HCT116 (cell line): ENCODE measurements around the gene TAMALIN. TPM values are rescaled to one million over a fixed set of nuclear protein-coding genes. Genes with fewer than 3 reads are reported as not detected.

Experiments
- ATAC-seq: fragments of 200-7000 bp; cut with Tn5 transposase; 2 replicates; pipeline ENCODE4 v1.9.1; 2020; ENCODE audit warnings: mild to moderate bottlenecking, moderate library complexity
- BruUV-seq: library from RNA; stranded (reverse); fragments of 400-500 nt; replicated peaks from 2 replicates; lab custom pipeline; 2021; lab: Mats Ljungman, UMichigan
- CTCF ChIA-PET: fragments of 300-600 bp; sonication (Branson Sonifier 250); formaldehyde crosslinking; loops from one replicate; lab custom pipeline; 2021; ENCODE audit warnings: antibody characterized with exemption; lab: Charles Lee
- POLR2A ChIA-PET: fragments of 300-600, 350-600 bp; sonication (Branson Sonifier 250); formaldehyde crosslinking; loops from one replicate; lab custom pipeline; 2021; ENCODE audit warnings: antibody characterized with exemption; lab: Charles Lee
- RAD21 ChIA-PET, 2 experiments: fragments of 300-600 bp; sonication (Branson Sonifier 250); formaldehyde crosslinking; loops; one replicate each; lab custom pipeline; 2023; ENCODE audit warnings: low total read pairs in 2 of 2; ENCODE audit not compliant: uncharacterized antibody in 2 of 2, unreplicated experiment in 2 of 2, low non-redundant PET in 1 of 2; lab: Charles Lee
- DNase-seq: peaks from one replicate; pipeline ENCODE4 v3.0.0-alpha.2; 2010; ENCODE audit warnings: low read depth, low spot score
- H2AFZ ChIP-seq: fragments of 200-600 bp; shearing (Covaris generic), sonication (generic); 2 replicates; pipeline ENCODE4 v1.6.1; 2017; ENCODE audit warnings: low read depth, mixed run types, mixed read lengths, antibody characterized with exemption, low read length; ENCODE audit not compliant: poor library complexity, severe bottlenecking
- H3K27ac ChIP-seq: 2 replicates; pipeline ENCODE4 v1.5.1; 2012; ENCODE audit warnings: low read depth, low read length
- H3K27me3 ChIP-seq: fragments of 200-600 bp; sonication (generic); 2 replicates; pipeline ENCODE4 v1.6.1; 2016; ENCODE audit warnings: mixed run types, low read length, mixed read lengths; ENCODE audit not compliant: insufficient read depth
- H3K36me3 ChIP-seq, 2 experiments: fragments of 200-500 bp in 1 of 2; fragments of 200-600 bp in 1 of 2; sonication (Bioruptor generic) in 1 of 2; sonication (generic) in 1 of 2; 2 replicates each; pipeline versions ENCODE4 v1.5.1 to v1.6.1; 2014 to 2016; ENCODE audit warnings: low read length in 2 of 2, inconsistent platforms in 1 of 2, mixed read lengths in 1 of 2, mixed run types in 1 of 2; ENCODE audit not compliant: insufficient read depth in 2 of 2, control insufficient read depth in 1 of 2
- H3K4me1 ChIP-seq, 2 experiments: fragments of 200-600 bp in 1 of 2; sonication (generic) in 1 of 2; 2 replicates each; pipeline versions ENCODE4 v1.5.1 to v1.6.1; 2012 to 2017; ENCODE audit warnings: low read length in 2 of 2, inconsistent platforms in 1 of 2, mild to moderate bottlenecking in 1 of 2, mixed read lengths in 1 of 2, mixed run types in 1 of 2, moderate library complexity in 1 of 2; ENCODE audit not compliant: insufficient read depth in 2 of 2, control insufficient read depth in 1 of 2
- H3K4me2 ChIP-seq: fragments of 200-600 bp; sonication (generic); 2 replicates; pipeline ENCODE4 v1.6.1; 2017; ENCODE audit warnings: mixed run types, low read length, mixed read lengths
- H3K4me3 ChIP-seq, 2 experiments: fragments of 200-600 bp in 1 of 2; sonication (generic) in 1 of 2; replicated peaks in 1 of 2; 2 replicates each; pipeline ENCODE4 v1.5.1; 2011 to 2016; ENCODE audit warnings: low read length in 2 of 2, control low read depth in 1 of 2, low read depth in 1 of 2, mild to moderate bottlenecking in 1 of 2, mixed read lengths in 1 of 2, mixed run types in 1 of 2
- H3K79me2 ChIP-seq: fragments of 200-600 bp; sonication (generic); 2 replicates; pipeline ENCODE4 v1.6.1; 2017; ENCODE audit warnings: mild to moderate bottlenecking, mixed run types, low read length, moderate library complexity, mixed read lengths; ENCODE audit not compliant: insufficient read depth
- H3K9ac ChIP-seq: fragments of 200-600 bp; sonication (generic); 2 replicates; pipeline ENCODE4 v1.6.1; 2016; ENCODE audit warnings: low read length, mixed read lengths
- H3K9me2 ChIP-seq: fragments of 200-600 bp; sonication (generic), shearing (Covaris generic); 2 replicates; pipeline ENCODE4 v1.6.1; 2017; ENCODE audit warnings: mixed run types, mild to moderate bottlenecking, moderate library complexity; ENCODE audit not compliant: insufficient read depth
- H3K9me3 ChIP-seq, 2 experiments: fragments of 200-500 bp in 1 of 2; fragments of 200-600 bp in 1 of 2; sonication (Bioruptor generic) in 1 of 2; sonication (generic) in 1 of 2; 2 replicates each; pipeline ENCODE4 v1.6.1; 2014 to 2017; ENCODE audit warnings: low read length in 2 of 2, mixed read lengths in 2 of 2, inconsistent platforms in 1 of 2, low read depth in 1 of 2, mild to moderate bottlenecking in 1 of 2, mixed run types in 1 of 2, moderate library complexity in 1 of 2; ENCODE audit not compliant: control insufficient read depth in 1 of 2, insufficient read depth in 1 of 2
- H4K20me1 ChIP-seq: fragments of 200-600 bp; sonication (generic), shearing (Covaris generic); 2 replicates; pipeline ENCODE4 v1.6.1; 2017; ENCODE audit warnings: mixed run types, mild to moderate bottlenecking, moderate library complexity; ENCODE audit not compliant: insufficient read depth
- ATF3 ChIP-seq: IDR thresholded peaks from 2 replicates; pipeline ENCODE4 v1.6.1; 2012
- CBX3 ChIP-seq: IDR thresholded peaks from 2 replicates; pipeline ENCODE4 v1.6.1; 2012; ENCODE audit warnings: low read depth
- CTCF ChIP-seq, 3 experiments: fragments of 200-600 bp in 1 of 3; sonication (generic) in 1 of 3; IDR thresholded peaks in 2 of 3; conservative IDR thresholded peaks in 1 of 3; 2 replicates each; pipeline ENCODE4 v1.5.1; 2012 to 2017; ENCODE audit warnings: low read depth in 2 of 3, low read length in 2 of 3, antibody characterized with exemption in 1 of 3, borderline replicate concordance in 1 of 3, control low read depth in 1 of 3, mild to moderate bottlenecking in 1 of 3, mixed read lengths in 1 of 3, mixed run types in 1 of 3, moderate library complexity in 1 of 3; ENCODE audit not compliant: insufficient read depth in 1 of 3
- ELF1 ChIP-seq: IDR thresholded peaks from 2 replicates; pipeline ENCODE4 v1.6.1; 2012; ENCODE audit warnings: low read depth, borderline replicate concordance
- EZH2phosphoT487 ChIP-seq: fragments of 200-600 bp; IDR thresholded peaks from 2 replicates; pipeline ENCODE4 v1.6.1; 2018; ENCODE audit warnings: antibody characterized with exemption, borderline replicate concordance
- FOSL1 ChIP-seq: IDR thresholded peaks from 2 replicates; pipeline ENCODE4 v1.6.1; 2012; ENCODE audit warnings: low read depth
- JUND ChIP-seq: IDR thresholded peaks from 2 replicates; pipeline ENCODE4 v1.6.1; 2012
- POLR2A ChIP-seq: IDR thresholded peaks from 2 replicates; pipeline ENCODE4 v1.7.0; 2011; ENCODE audit warnings: borderline replicate concordance; ENCODE audit not compliant: insufficient read depth, insufficient read length; ENCODE audit errors: extremely low read depth
- POLR2AphosphoS5 ChIP-seq: IDR thresholded peaks from 2 replicates; pipeline ENCODE4 v1.6.1; 2011; ENCODE audit warnings: mild to moderate bottlenecking, low read depth, low read length, moderate library complexity
- RAD21 ChIP-seq: IDR thresholded peaks from 2 replicates; pipeline ENCODE4 v1.6.1; 2012; ENCODE audit warnings: low read depth, mild to moderate bottlenecking
- REST ChIP-seq: IDR thresholded peaks from 2 replicates; pipeline ENCODE4 v1.6.1; 2012; ENCODE audit warnings: low read depth
- SP1 ChIP-seq: IDR thresholded peaks from 2 replicates; pipeline ENCODE4 v1.6.1; 2012; ENCODE audit warnings: low read depth
- SRF ChIP-seq: IDR thresholded peaks from 2 replicates; pipeline ENCODE4 v1.6.1; 2012; ENCODE audit warnings: low read depth
- TCF7L2 ChIP-seq: IDR thresholded peaks from 2 replicates; pipeline ENCODE4 v1.7.0; 2011; ENCODE audit warnings: borderline replicate concordance, inconsistent platforms; ENCODE audit not compliant: insufficient read depth, insufficient read length; ENCODE audit errors: extremely low read depth
- YY1 ChIP-seq: IDR thresholded peaks from 2 replicates; pipeline ENCODE4 v1.6.1; 2011; ENCODE audit warnings: low read length, low read depth, moderate library complexity, mild to moderate bottlenecking; ENCODE audit not compliant: insufficient replicate concordance; ENCODE audit errors: extremely low read depth
- ZFX ChIP-seq: fragments of 450-650 bp; IDR thresholded peaks from 2 replicates; pipeline ENCODE4 v1.6.1; 2017
- ZNF274 ChIP-seq: fragments of 200-500 bp; sonication (Bioruptor generic); IDR thresholded peaks from 2 replicates; pipeline ENCODE4 v1.6.1; 2014; ENCODE audit warnings: mild to moderate bottlenecking, low read depth, low read length, inconsistent platforms
- intact Hi-C: fragments of 100-400 bp; cut with micrococcal nuclease; formaldehyde crosslinking; loops from 2 replicates; pipeline ENCODE4 v1.10.0; 2022
- total RNA-seq: library from RNA; stranded (reverse); gene quantifications from one replicate; pipeline ENCODE4 v1.2.1, GENCODE V29; 2021; ENCODE audit not compliant: unreplicated experiment

Gene TAMALIN
- total RNA-seq, 1 experiment from 2014 or later, result 1.1 TPM

- ChIA-PET CTCF (interaction anchor here (2.8 kb wide), 1 partner anchor 11 kb away, joined by 14 read pairs; no protein-coding TSS in a partner anchor), POLR2A (no interaction called here), RAD21 (no interaction called here)
- H3K79me2 ChIP-seq, result peaks cover 61% of the 10 kb centered on the region
- BruUV-seq, result no TSS peak
- H3K9ac ChIP-seq, result no peak overlapping the region
- no peaks in the 10 kb centered on the region for H3K9me3 ChIP-seq
- no peak for TF ChIP-seq RAD21
- no peak overlapping the region for H3K27ac ChIP-seq
- H2AFZ ChIP-seq, result no peak overlapping the region
- peaks cover 12 to 17% of the 10 kb centered on the region in 2 experiments for H3K4me1 ChIP-seq
- peaks cover 4 to 12% of the 10 kb centered on the region in 2 experiments; a peak in 2 of 4 replicates for H3K36me3 ChIP-seq
- no peaks in the 10 kb centered on the region for H3K27me3 ChIP-seq
- no peaks in the 10 kb centered on the region for H4K20me1 ChIP-seq
- DNase-seq (no peak), ATAC-seq (no peak)
- H3K9me2 ChIP-seq, result no peaks in the 10 kb centered on the region
- H3K4me3 ChIP-seq, result no peak overlapping the region
- intact Hi-C loops, result no loop called here
- H3K4me2 ChIP-seq, result no peak overlapping the region
Measured at GRCh38 chr12:51972849-51973273, 33.9 kb upstream of the TAMALIN start.

- no peak for TF ChIP-seq ELF1
- no peak for TF ChIP-seq EZH2phosphoT487
- TF ChIP-seq REST, result no peak
- TF ChIP-seq FOSL1, result no peak
- TF ChIP-seq SP1, result no peak
- no peak for TF ChIP-seq JUND
- no peak for TF ChIP-seq SRF
- TF ChIP-seq CBX3, result no peak
- TF ChIP-seq ATF3, result no peak
- no peak for TF ChIP-seq TCF7L2
- TF ChIP-seq ZFX, result no peak
- TF ChIP-seq CTCF (IDR thresholded peaks at IDR 0.05 in 2 of 3, conservative IDR thresholded peaks at IDR 0.05 in 1 of 3; ENCODE audit: borderline replicate concordance in 1 of 3, insufficient read depth in 1 of 3, low read depth in 2 of 3, low read length in 2 of 3), result no peak
- no peak for TF ChIP-seq POLR2A
- no peak for TF ChIP-seq YY1
- TF ChIP-seq ZNF274, result no peak
- no peak for TF ChIP-seq POLR2AphosphoS5
- peaks cover 5 to 13% of the 10 kb centered on the region in 2 experiments; a peak in 2 of 4 replicates for H3K36me3 ChIP-seq
- H3K4me3 ChIP-seq, result no peak overlapping the region
- H3K9ac ChIP-seq, result no peak overlapping the region
- no peak overlapping the region for H3K4me2 ChIP-seq
- ChIA-PET RAD21 (no interaction called here), CTCF (no interaction called here), POLR2A (no interaction called here)
- no peaks in the 10 kb centered on the region for H3K9me3 ChIP-seq
- no peak for DNase-seq
- intact Hi-C loops, result no loop called here
- ATAC-seq, result no peak
- peaks cover 12 to 17% of the 10 kb centered on the region in 2 experiments for H3K4me1 ChIP-seq
- no peaks in the 10 kb centered on the region for H3K27me3 ChIP-seq
- peaks cover 55% of the 10 kb centered on the region for H3K79me2 ChIP-seq
- BruUV-seq, result no TSS peak
- no peak overlapping the region for H3K27ac ChIP-seq
- H2AFZ ChIP-seq, result no peak overlapping the region
- H3K9me2 ChIP-seq, result no peaks in the 10 kb centered on the region
- no peaks in the 10 kb centered on the region for H4K20me1 ChIP-seq
Measured at GRCh38 chr12:51973560-51973959, 33.2 kb upstream of the TAMALIN start.
